Tongue (tissue), 2 donors: ENCODE data around the gene KIF18B. TPM values are rescaled to one million over a fixed set of nuclear protein-coding genes. Genes with fewer than 3 reads are reported as not detected.
"Not testable (repeated sequence)": the region's sequence is repeated elsewhere in the genome, so short reads cannot be mapped to it uniquely, and the experiment has no call there.

Experiments
- DNase-seq: peaks from one replicate; pipeline ENCODE4 v3.0.0-alpha.2; 2015
- total RNA-seq: library from RNA; depleted of rRNA; stranded (reverse); fragments of >200 nt; gene quantifications from one replicate; pipeline ENCODE4 v1.2.3, GENCODE V29; 2014

The KIF18B gene
- total RNA-seq, 1 donor from 2014 or later = 3.6 TPM

DNA sequence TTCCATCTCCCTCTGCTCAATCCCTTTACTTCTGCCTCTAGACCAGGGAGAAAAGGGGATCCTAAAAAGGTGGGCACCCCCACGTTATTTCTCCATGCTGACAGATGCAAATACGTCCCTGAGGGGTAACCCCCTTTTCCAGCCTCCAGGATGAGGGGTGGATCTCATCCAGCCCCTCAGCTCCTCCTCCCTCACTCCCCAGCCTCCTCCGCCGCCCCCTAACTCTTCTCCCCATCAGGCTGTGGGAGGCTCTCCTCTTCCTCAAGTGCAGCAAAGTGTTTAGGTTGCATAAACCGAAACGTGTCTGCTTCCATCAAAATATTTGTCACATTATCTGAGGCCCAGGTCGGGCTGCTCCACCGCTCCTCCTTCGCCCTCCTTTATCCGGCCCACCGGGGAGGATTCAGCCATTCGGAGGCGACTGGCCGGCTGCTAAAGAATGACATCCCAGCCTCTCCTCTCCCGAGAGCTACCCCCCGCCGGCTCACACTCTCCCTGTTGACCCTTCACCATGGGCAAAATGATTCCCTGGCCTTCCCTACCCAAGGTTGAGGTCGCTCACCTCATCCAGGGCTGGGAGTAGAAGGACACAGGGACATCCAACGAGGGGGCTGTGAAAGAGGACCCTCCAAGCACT is 21.7 kb upstream of the KIF18B start:
- no peak for DNase-seq

- peak; percentile 97 for DNase-seq
Observed at GRCh38 chr17:44968225-44969143, 20.9 kb upstream of the KIF18B start, which contains the start of gene C1QL1. Gene C1QL1 (minus strand): TSS chr17:44968303. CDS start chr17:44968048, 255 bp downstream.

DNA sequence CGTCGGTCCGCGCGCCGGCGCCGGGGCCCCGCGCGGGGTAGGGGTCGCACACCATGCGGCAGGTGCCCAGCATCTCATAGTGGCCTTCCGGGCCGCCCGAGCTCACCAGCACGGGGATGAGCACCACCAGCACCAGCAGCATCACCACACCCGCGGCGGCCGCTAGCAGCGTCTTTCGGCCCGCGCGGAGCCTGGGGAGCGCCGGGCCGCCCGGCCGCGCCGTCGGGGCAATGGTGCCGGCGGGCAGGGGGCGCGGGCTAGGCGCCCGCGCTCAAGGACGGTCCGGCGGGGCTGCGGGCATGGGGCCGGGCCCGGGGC is 20.3 kb upstream of the KIF18B start:
- no peak for DNase-seq

DNA sequence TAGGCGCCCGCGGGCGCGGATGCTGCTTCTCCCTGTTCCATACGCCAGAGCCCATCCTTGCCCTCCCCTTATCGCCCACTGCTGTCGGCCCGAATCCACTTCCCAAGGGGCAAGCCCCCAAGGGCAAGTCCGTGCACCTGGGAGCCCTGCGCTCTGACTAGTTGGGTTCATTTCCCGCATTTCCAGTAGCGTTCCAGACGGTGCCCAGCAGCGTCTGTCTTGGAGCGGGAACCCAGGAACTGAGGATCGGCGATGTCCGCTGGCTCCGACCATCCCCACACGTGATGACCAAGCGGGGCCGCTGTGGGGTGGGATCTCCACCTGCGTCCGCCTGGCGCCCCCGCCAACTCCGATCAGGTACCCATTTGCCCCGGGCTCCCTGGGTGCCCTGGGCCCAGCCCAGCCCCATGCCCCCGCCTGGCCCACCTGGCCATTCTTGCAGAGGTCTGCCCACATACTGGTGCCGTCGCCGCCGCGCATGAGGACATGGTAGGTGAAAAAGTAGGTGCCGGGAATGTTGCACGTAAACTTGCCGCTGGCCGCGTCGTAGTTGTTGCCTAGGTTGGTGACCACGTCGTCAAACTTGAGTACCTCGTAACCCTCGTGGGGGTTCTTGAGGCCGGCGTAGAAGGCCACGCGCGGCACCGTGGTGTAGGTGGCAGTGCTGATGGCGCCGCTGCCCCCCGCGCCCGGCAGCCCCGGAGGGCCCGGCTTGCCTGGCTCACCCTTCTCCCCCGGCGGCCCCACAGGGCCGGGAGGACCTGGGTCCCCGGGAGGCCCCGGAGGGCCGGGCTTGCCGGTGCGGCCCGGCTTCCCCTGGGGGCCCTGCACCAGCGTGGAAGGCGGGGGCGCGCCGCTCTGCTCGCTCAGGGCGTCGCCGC is 19.7 kb upstream of the KIF18B start:
- no peak for DNase-seq

DNA sequence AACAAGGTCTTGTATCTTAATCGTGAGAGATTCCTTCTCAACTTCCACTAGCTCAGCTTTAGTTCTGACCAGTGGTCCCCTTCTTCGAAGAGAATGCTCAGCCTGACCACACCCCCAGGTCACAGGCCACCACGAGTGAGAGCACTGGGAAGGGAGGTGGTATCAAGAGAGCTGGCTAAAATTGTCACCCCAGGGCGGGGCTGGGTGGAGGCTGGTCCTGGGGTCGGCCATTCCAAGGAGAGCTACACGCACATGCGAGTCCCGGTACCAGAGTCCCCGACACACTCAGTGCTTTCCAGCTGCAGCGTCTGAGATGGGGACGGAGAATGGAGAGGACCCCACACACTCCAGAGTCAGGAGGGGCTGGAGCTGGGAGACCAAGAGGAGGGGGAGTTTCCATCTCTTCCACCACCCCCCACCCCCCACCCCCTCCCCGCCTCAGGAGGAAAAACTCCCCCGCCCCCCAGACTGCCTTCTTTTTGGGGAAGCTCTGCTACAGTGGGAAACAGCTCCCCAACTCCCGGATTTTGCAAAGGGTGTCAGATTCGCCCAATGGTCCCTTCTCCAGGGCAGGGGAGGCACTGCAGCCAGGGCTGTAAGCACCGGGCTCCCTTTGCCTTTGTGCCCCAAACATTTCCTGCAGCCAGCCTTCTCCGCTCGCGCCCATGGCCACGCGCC is 18.9 kb upstream of the KIF18B start:
- no peak for DNase-seq

DNA sequence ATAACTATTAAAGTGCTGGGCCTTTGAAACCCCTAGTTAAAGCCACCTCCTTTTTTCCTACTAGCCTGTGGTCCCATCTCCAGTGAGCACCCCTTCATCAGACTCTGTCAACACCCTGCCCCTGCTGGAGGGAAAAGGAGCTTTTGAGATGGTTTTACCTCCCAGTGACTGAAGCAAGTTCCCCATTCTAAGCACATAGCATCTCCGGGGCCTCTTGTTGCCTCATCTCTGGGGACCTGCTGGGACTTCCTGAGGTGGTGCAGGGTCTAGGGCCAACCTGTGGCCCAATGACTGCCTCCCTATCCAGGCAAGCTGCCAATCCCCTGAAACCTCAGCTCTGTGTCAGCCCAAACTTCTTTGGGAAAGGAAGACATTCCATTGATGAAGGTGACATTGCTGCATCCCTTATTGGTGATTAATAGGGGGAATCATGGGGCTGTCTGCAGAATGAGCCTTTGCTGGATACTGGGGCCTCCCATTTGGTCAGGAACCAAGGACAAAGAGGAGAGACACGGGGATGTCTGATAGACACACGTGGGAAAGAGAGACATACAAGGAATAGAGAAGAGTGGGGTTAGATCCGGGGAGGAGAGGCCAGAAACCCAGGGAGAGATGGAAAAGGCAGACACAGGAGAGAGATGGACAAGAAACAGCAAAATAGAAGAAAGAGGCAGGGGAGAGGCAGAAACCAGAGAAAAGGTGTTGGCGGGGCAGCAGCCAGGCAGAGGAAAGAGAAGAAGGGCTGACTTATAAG is 18.1 kb upstream of the KIF18B start:
- DNase-seq = no peak

GRCh38 chr17:44961921-44962350 is 14.4 kb upstream of the KIF18B start:
- DNase-seq = no peak

- DNase-seq = no peak
Observed at GRCh38 chr17:44960691-44961090, 13.1 kb upstream of the KIF18B start.

GRCh38 chr17:44959821-44960531 is 12.4 kb upstream of the KIF18B start:
- no peak for DNase-seq

DNA sequence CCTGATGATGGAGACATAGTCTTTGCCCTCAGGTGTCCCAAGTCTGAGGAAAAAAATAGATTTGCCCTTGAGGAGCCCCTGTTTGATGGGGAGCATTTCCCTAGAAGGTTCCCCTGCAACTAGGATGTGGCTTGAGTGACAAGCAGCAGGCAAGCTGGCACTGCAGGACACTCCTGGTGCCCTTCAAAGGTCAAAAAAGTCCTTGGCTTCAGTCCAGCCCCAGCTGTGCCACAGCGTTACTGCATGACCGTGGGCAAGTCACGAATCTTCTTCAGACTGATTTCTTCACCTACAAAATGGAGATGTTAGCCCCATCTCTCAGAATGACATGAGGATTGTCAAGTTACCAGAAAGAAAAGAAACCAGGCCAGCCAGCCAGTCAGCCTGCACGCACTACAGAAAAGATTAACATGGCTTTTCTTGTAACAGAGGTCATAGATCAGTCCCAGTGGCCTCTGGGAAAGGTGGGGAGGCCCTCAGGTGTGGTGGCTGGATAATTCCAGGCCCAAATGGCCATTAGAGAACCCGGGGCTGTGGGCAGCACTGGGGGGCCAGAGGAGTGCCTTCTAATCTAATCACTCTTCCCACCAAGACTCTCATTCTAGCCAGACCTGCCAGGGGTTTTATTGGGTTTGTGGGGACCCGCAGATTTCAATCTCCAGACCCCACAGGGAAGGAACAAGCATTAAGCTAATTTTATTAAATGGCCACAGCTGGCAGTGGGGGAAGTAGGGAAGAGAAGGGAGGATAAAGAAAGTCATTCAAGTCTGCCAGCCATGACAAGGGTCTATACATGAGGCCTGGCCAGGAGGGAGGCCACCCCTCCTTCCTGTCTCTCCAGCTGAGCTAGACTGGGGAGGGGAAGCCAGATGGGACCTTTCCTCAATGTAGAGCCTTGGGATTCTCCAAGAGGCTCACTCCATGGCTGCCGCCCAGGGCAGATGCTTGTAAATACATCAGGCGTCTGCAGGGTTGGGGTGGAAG is 9.7 kb upstream of the KIF18B start:
- DNase-seq = no peak

GRCh38 chr17:44955674-44956425 is 8.3 kb upstream of the KIF18B start:
- DNase-seq = no peak

GRCh38 chr17:44952946-44953475 is 5.4 kb upstream of the KIF18B start:
- DNase-seq = no peak

GRCh38 chr17:44948315-44948795 is 782 bp upstream of the KIF18B start:
- DNase-seq = no peak

GRCh38 chr17:44945652-44946051 is 1.9 kb downstream of the KIF18B start:
- DNase-seq = not testable (repeated sequence)

- no peak for DNase-seq
Observed at GRCh38 chr17:44942456-44942855, 5.1 kb downstream of the KIF18B start.

DNA sequence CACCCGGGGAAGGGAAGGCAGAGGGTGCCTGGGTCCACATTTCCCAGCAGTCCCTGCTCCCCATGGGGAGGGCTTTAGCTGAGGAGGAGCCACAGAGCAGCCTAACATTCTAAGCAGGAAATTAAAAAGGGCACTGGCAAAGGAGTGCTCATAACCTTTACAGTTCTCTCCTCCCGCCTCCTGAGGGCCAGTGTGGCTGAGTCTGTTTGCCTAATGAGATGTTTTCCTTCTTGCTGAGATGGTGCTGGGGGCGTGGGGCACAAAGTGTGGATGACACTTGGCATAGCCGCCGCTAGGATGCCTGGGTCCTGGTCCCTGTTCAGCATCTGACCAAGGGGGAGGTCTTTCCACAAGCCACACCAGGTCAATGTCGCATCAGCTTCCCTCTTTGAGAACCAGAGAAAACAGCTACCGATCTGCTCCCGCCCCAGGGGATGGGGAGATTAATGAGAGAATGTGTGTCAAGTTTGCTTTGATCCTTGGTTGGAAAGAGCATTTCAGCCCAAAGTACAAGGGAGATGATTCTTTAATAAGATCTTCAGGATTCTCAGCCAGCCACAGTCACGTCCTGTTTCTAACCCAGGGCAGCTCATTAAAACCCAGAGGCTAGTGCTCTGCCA is 5.8 kb downstream of the KIF18B start:
- DNase-seq = no peak

DNA sequence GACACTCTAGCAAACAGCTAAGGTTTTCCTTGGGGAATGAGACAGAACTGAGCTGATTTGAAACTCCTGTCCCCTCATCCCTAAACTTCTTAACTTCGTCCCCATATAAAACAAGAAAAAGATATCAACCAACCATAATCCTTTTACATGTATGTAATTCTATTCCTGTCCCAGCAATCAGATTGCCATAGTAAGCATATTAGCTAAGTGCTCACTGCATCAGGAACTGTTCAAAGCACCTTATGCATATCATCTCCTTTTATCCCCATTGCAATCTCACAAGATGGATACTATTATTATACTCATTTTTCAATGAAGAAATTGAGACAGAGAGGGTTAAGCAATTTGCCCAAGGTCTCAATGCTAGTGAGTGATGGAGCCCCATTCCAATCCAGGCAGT is 6.8 kb downstream of the KIF18B start:
- DNase-seq = no peak

- DNase-seq = no peak
Observed at GRCh38 chr17:44940317-44940716, 7.3 kb downstream of the KIF18B start.
